ENCODE data around the gene TXNDC12. TPM values are rescaled to one million over a fixed set of nuclear protein-coding genes. Genes with fewer than 3 reads are reported as not detected.
A peak's percentile ranks its signal among the peaks of the same experiment; 100 is the strongest.

TXNDC12 gene
- total and polyA plus RNA-seq, 7 donors: 11.6 to 24.3 (median 16.0) TPM

GRCh38 chr1:52056937-52057231 is 1.9 kb upstream of the TXNDC12 start:
- H3K4me3 ChIP-seq: peak overlapping the region; percentile 100
- peaks cover 38% of the 10 kb centered on the region for H3K4me1 ChIP-seq
- ATAC-seq: no peak
- H3K27me3 ChIP-seq (ENCODE audit: insufficient read depth in 3 of 3, low read length in 2 of 3): no peaks in the 10 kb centered on the region
- intact Hi-C loops (cut with DNase I): loop anchor here in 1 of 2 donors (2.0 to 5.0 kb wide), 2 partner anchors 24 to 180 kb away; partner anchors contain the start of genes KTI12 and NRDC
- TF ChIP-seq CTCF (IDR thresholded peaks at IDR 0.05): no peak
- DNase-seq: no peak
- H3K9me3 ChIP-seq: no peaks in the 10 kb centered on the region
- peaks cover 5 to 39% of the 10 kb centered on the region in 2 donors for H3K36me3 ChIP-seq (ENCODE audit: insufficient read depth in 1 of 2, low read depth in 1 of 2)
- peak overlapping the region; percentile 93 for H3K27ac ChIP-seq
- 0 to 2% (median 0%) methylated on average over 4 of the region's 4 CpGs for WGBS, 3 donors

GRCh38 chr1:52056163-52056936 is 1.4 kb upstream of the TXNDC12 start, which contains the start of gene BTF3L4:
BTF3L4 (plus strand) TSS chr1:52056295; CDS start chr1:52059848, 3,553 bp downstream.
- ATAC-seq (peak; percentile 96 to 97 (median 97)), DNase-seq (peak; percentile 94 to 97)
- intact Hi-C loops (cut with DNase I): loop anchor here in 1 of 2 donors (2.0 to 5.0 kb wide), 2 partner anchors 24 to 179 kb away; partner anchors contain the start of genes KTI12 and NRDC
- Histone ChIP-seq H3K36me3 (ENCODE audit: insufficient read depth in 1 of 2, low read depth in 1 of 2) (peaks cover 5 to 38% of the 10 kb centered on the region in 2 donors), H3K4me3 (peak within 1 kb of the TSS; percentile 100), H3K4me1 (peaks cover 38% of the 10 kb centered on the region), H3K27ac (peak within 1 kb of the TSS; percentile 93), H3K9me3 (no peaks in the 10 kb centered on the region), H3K27me3 (ENCODE audit: insufficient read depth in 3 of 3, low read length in 2 of 3) (no peaks in the 10 kb centered on the region)
- 0% methylated on average over 43 to 54 of the region's 54 CpGs for WGBS, 3 donors
- TF ChIP-seq CTCF (IDR thresholded peaks at IDR 0.05): no peak

GRCh38 chr1:52055866-52056162 is 823 bp upstream of the TXNDC12 start:
- intact Hi-C loops (cut with DNase I): loop anchor here in 1 of 2 donors (2.0 to 5.0 kb wide), 2 partner anchors 23 to 179 kb away; partner anchors contain the start of genes KTI12 and NRDC
- no peak for ATAC-seq
- DNase-seq: no peak
- 0 to 1% (median 0%) methylated on average over 12 of the region's 12 CpGs for WGBS, 3 donors
- no peaks in the 10 kb centered on the region for H3K9me3 ChIP-seq
- H3K4me3 ChIP-seq: peak overlapping the region; percentile 100
- no peak for TF ChIP-seq CTCF (IDR thresholded peaks at IDR 0.05)
- H3K4me1 ChIP-seq: peaks cover 38% of the 10 kb centered on the region
- peaks cover 4 to 36% of the 10 kb centered on the region in 2 donors for H3K36me3 ChIP-seq (ENCODE audit: insufficient read depth in 1 of 2, low read depth in 1 of 2)
- no peaks in the 10 kb centered on the region for H3K27me3 ChIP-seq (ENCODE audit: insufficient read depth in 3 of 3, low read length in 2 of 3)
- peak overlapping the region; percentile 93 for H3K27ac ChIP-seq

- DNase-seq: no peak
- Histone ChIP-seq H3K27me3 (ENCODE audit: insufficient read depth in 3 of 3, low read length in 2 of 3) (no peaks in the 10 kb centered on the region), H3K9me3 (no peaks in the 10 kb centered on the region), H3K36me3 (ENCODE audit: insufficient read depth in 1 of 2, low read depth in 1 of 2) (peaks cover 2 to 24% of the 10 kb centered on the region in 2 donors), H3K4me1 (peaks cover 33% of the 10 kb centered on the region), H3K4me3 (peak overlapping the region; percentile 100), H3K27ac (peak overlapping the region; percentile 93)
- intact Hi-C loops (cut with DNase I): loop anchor here in 1 of 2 donors (5.0 kb wide), 1 partner anchor 177 kb away; the partner anchor contains the start of gene NRDC
- ATAC-seq: no peak
- TF ChIP-seq CTCF (IDR thresholded peaks at IDR 0.05): no peak
- WGBS, 3 donors: 4 to 5% (median 5%) methylated on average over 13 of the region's 13 CpGs
These were observed 410 bp downstream of the TXNDC12 start for GRCh38 chr1:52054496-52055065.

Measured in psoas muscle (tissue), 8 donors.